ENCODE data around the gene CST7. TPM values are rescaled to one million over a fixed set of nuclear protein-coding genes. Genes with fewer than 3 reads are reported as not detected.

The CST7 gene
- total and polyA plus RNA-seq, 2 donors (not counting 3 experiments of a cell fraction or from before 2014, with no cell fraction given), result not detected

DNA sequence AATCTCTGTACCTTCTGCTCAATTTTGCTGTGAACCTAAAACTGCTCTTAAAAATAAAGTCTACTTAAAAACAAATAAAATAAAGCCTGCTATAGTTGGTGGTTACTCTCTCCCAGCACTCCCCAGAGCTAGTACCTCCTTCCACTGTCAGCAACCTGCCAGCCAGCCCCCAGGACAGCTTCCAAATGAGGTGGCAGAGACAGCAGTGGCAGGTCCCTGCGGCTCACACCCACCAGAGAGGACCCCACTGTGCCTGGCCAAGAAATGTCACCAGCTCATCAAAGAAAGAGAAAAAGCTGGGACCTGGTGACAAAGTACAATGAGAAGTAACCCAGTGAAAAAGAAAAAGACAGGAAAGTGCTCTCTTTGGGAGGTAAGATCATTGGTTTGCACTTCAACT, 28.3 kb downstream of the CST7 start:
- Histone ChIP-seq H3K36me3 (ENCODE audit: control insufficient read depth in 2 of 2, extremely low read depth in 1 of 2, insufficient read depth in 2 of 2, low read length in 2 of 2) (peaks cover under 1 to 9% of the 10 kb centered on the region in 2 experiments), H4K20me1 (replicated peaks; ENCODE audit: control insufficient read depth, extremely low read depth, insufficient read depth, low read length) (no peaks in the 10 kb centered on the region), H3K27me3 (ENCODE audit: control insufficient read depth in 2 of 2, insufficient read depth in 2 of 2, low read length in 2 of 2) (no peaks in the 10 kb centered on the region), H3K9ac (replicated peaks; ENCODE audit: extremely low read depth, insufficient read depth, low read length) (no peak overlapping the region), H3K79me2 (ENCODE audit: control insufficient read depth, insufficient read depth, low read length) (peaks cover 4% of the 10 kb centered on the region), H3K9me1 (replicated peaks; ENCODE audit: control insufficient read depth, extremely low read depth, insufficient read depth, low read length) (no peaks in the 10 kb centered on the region), H3K4me2 (ENCODE audit: insufficient read depth, low read length) (no peak overlapping the region), H3K9me3 (replicated peaks; ENCODE audit: control insufficient read depth, insufficient read depth, low read length) (no peaks in the 10 kb centered on the region), H2AFZ (ENCODE audit: low read depth, low read length) (no peak overlapping the region), H3K4me1 (ENCODE audit: control insufficient read depth, extremely low read depth, insufficient read depth, low read length) (peaks cover 15% of the 10 kb centered on the region), H3K4me3 (replicated peaks in 1 of 3; ENCODE audit: insufficient read depth in 1 of 3, low read depth in 1 of 3, low read length in 3 of 3) (no peak overlapping the region), H3K27ac (ENCODE audit: insufficient read depth, low read depth, low read length) (no peak overlapping the region)
- POLR2A ChIA-PET, result no interaction called here
- intact Hi-C loops (cut with micrococcal nuclease) (no loop called here), dilution Hi-C loops (cut with MboI; ENCODE audit: extremely low pct_ligation_motif_present, low sequenced_read_pairs) (no loop called here)
- BruUV-seq (replicated peaks), result no TSS peak
- DNase-seq (ENCODE audit: low read depth, low spot score), result no peak
- CTCF ChIA-PET, result no interaction called here
- TF ChIP-seq MYC (IDR thresholded peaks at IDR 0.05; ENCODE audit: low read depth, low read length) (no peak), FOS (IDR thresholded peaks at IDR 0.05; ENCODE audit: borderline replicate concordance, insufficient read depth, low read length) (no peak), POLR2A (IDR thresholded peaks at IDR 0.05; ENCODE audit: low read depth, low read length) (no peak), POLR2AphosphoS5 (IDR thresholded peaks at IDR 0.05; ENCODE audit: insufficient read depth, low read depth, low read length) (no peak), JUN (IDR thresholded peaks at IDR 0.05; ENCODE audit: borderline replicate concordance, insufficient read depth, insufficient read length, low read depth) (no peak), CTCF (IDR thresholded peaks at IDR 0.05; ENCODE audit: extremely low read depth in 1 of 2, insufficient read depth in 1 of 2, low read depth in 1 of 2, low read length in 2 of 2) (no peak), MAX (IDR thresholded peaks at IDR 0.05; ENCODE audit: insufficient read depth, insufficient read length) (no peak)
- FAIRE-seq, result no peak

Measured in endothelial cell of umbilical vein (primary cell).